ENCODE data around the gene CLCN6.

- TF ChIP-seq TFE3 (CRISPR knock-in tag; IDR thresholded peaks at IDR 0.05), result no peak
- TF ChIP-seq, protein P1, sequence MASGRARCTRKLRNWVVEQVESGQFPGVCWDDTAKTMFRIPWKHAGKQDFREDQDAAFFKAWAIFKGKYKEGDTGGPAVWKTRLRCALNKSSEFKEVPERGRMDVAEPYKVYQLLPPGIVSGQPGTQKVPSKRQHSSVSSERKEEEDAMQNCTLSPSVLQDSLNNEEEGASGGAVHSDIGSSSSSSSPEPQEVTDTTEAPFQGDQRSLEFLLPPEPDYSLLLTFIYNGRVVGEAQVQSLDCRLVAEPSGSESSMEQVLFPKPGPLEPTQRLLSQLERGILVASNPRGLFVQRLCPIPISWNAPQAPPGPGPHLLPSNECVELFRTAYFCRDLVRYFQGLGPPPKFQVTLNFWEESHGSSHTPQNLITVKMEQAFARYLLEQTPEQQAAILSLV (CRISPR knock-in tag; IDR thresholded peaks at IDR 0.05; ENCODE audit: borderline replicate concordance), result no peak
- no peak for TF ChIP-seq STAT6 (CRISPR knock-in tag; IDR thresholded peaks at IDR 0.05; ENCODE audit: borderline replicate concordance)
- no peak for TF ChIP-seq SRF (IDR thresholded peaks at IDR 0.05; ENCODE audit: low read depth, low read length)
- TF ChIP-seq, protein P2, sequence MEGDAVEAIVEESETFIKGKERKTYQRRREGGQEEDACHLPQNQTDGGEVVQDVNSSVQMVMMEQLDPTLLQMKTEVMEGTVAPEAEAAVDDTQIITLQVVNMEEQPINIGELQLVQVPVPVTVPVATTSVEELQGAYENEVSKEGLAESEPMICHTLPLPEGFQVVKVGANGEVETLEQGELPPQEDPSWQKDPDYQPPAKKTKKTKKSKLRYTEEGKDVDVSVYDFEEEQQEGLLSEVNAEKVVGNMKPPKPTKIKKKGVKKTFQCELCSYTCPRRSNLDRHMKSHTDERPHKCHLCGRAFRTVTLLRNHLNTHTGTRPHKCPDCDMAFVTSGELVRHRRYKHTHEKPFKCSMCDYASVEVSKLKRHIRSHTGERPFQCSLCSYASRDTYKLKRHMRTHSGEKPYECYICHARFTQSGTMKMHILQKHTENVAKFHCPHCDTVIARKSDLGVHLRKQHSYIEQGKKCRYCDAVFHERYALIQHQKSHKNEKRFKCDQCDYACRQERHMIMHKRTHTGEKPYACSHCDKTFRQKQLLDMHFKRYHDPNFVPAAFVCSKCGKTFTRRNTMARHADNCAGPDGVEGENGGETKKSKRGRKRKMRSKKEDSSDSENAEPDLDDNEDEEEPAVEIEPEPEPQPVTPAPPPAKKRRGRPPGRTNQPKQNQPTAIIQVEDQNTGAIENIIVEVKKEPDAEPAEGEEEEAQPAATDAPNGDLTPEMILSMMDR (CRISPR knock-in tag; IDR thresholded peaks at IDR 0.05), result no peak
- no peak for TF ChIP-seq TOPORS (CRISPR knock-in tag; IDR thresholded peaks at IDR 0.05)
- no peak for TF ChIP-seq SRSF1 (optimal IDR thresholded peaks at IDR 0.05; ENCODE audit: low read depth, low read length)
- TF ChIP-seq, protein P3, sequence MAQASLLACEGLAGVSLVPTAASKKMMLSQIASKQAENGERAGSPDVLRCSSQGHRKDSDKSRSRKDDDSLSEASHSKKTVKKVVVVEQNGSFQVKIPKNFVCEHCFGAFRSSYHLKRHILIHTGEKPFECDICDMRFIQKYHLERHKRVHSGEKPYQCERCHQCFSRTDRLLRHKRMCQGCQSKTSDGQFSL (CRISPR knock-in tag; IDR thresholded peaks at IDR 0.05), result no peak
Observed at GRCh38 chr1:11799896-11800295, 6.1 kb upstream of the CLCN6 start.

Measured in HepG2 (cell line).